ENCODE data around the gene LRFN5. TPM values are rescaled to one million over a fixed set of nuclear protein-coding genes. Genes with fewer than 3 reads are reported as not detected.

Gene LRFN5
- total and polyA plus RNA-seq, 2 experiments from 2014 or later = 1.9 to 6.8 TPM

DNA sequence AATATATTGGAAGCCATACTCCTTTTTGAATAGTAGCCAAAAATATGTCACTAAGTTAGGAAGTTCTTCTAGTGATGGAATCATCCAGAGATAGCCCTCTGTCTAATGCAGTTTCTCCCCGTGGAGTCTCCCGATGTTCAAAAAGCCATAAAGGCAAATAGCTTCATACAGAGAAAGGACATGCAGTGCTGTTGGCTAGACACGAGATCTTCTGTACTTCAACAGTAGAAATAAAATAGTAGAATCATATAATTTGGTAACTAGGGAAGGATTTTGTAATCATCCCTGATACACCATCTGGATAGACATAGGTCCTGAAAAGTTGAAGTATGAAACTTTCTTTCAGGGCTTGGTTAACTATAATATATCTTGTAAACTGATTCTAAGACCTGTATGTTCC, 27.6 kb downstream of the LRFN5 start (continued):
- TF ChIP-seq EZH2 (IDR thresholded peaks at IDR 0.05; ENCODE audit: low read depth, unreplicated experiment) (no peak), STAT1 (IDR thresholded peaks at IDR 0.05; ENCODE audit: unreplicated experiment) (no peak), POLR2AphosphoS5 (IDR thresholded peaks at IDR 0.05; ENCODE audit: low read depth) (no peak), ZNF114 (CRISPR knock-in tag; IDR thresholded peaks at IDR 0.05) (no peak), NANOG (IDR thresholded peaks at IDR 0.05; ENCODE audit: borderline replicate concordance) (no peak)
- TF ChIP-seq, protein P1, sequence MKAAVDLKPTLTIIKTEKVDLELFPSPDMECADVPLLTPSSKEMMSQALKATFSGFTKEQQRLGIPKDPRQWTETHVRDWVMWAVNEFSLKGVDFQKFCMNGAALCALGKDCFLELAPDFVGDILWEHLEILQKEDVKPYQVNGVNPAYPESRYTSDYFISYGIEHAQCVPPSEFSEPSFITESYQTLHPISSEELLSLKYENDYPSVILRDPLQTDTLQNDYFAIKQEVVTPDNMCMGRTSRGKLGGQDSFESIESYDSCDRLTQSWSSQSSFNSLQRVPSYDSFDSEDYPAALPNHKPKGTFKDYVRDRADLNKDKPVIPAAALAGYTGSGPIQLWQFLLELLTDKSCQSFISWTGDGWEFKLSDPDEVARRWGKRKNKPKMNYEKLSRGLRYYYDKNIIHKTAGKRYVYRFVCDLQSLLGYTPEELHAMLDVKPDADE (IDR thresholded peaks at IDR 0.05) = no peak

DNA sequence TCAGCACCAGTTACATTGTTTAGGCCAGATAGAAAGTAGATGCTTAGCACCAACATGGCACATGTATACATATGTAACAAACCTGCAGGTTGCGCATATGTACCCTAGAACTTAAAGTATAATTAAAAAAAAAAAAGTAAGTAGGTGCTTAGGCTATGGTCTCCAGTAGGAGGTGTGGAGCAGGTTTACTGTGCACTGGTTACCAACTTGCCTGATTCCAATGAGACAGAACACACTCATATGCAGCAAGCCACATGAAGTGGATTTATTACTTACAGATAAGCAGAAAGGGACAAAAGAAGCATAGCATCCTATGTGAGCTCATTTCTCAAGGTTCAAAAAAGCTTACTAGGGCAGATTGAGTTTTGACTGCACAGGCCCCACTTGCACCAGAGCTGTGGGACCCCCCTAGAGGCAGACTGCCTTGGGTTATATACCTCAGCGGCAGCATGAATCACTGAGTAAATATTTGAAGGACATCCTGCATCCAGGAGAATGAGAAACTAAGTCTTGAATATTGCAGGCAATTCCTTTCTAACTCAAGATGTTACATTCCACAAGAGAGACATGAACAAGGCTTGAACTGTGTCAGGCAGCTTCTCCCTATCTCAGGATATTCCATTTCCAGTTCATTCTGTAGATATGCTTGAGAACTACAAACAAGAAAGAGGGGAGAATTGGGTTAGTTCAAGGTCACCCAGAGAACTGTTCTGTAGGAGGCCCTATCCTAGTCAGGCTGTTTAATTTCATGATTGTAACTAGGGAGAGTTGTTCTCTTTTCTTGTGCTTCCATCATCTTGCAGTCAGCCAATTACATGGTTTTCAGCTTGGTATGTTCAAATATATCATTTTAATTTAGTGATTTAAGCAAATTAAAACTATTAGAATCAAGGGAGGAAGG, 30.1 kb downstream of the LRFN5 start:
- Histone ChIP-seq H3K79me2 (replicated peaks; ENCODE audit: insufficient read depth) (no peaks in the 10 kb centered on the region; the same call in 1 of the 2 replicates), H3K27me3 (ENCODE audit: insufficient read depth) (no peaks in the 10 kb centered on the region), H3K4me2 (no peak overlapping the region), H4K20me1 (replicated peaks; ENCODE audit: insufficient read depth) (no peaks in the 10 kb centered on the region), H3K4me1 (ENCODE audit: insufficient read depth) (peaks cover 2% of the 10 kb centered on the region), H3K36me3 (ENCODE audit: insufficient read depth) (no peaks in the 10 kb centered on the region), H3K27ac (ENCODE audit: low read depth) (no peak overlapping the region), H3K9me2 (ENCODE audit: insufficient read depth) (no peaks in the 10 kb centered on the region), H3F3A (replicated peaks; ENCODE audit: low read depth) (no peaks in the 10 kb centered on the region), H3K4me3 (no peak overlapping the region), H2AFZ (no peak overlapping the region)
- ATAC-seq (peak; percentile 40; the same call in 1 of the 3 replicates), DNase-seq (ENCODE audit: low spot score) (peak; percentile 11)
- Mint-ChIP-seq H3K36me3 (ENCODE audit: low read depth) (no peaks in the 10 kb centered on the region), H3K9me3 (no peaks in the 10 kb centered on the region), H3K27me3 (ENCODE audit: insufficient read depth, low read depth, poor library complexity) (no peaks in the 10 kb centered on the region), H3K4me3 (no peak overlapping the region), H3K4me1 (no peaks in the 10 kb centered on the region), H3K27ac (no peak overlapping the region)
- TF ChIP-seq CREB1 (CRISPR knock-in tag; IDR thresholded peaks at IDR 0.05; ENCODE audit: low read depth) = no peak
- no peak for TF ChIP-seq JUNB (IDR thresholded peaks at IDR 0.05; ENCODE audit: unreplicated experiment)
- no peak for TF ChIP-seq POLR2AphosphoS5 (IDR thresholded peaks at IDR 0.05; ENCODE audit: low read depth)
- TF ChIP-seq ZNF114 (CRISPR knock-in tag; IDR thresholded peaks at IDR 0.05) = no peak
- TF ChIP-seq, protein P2, sequence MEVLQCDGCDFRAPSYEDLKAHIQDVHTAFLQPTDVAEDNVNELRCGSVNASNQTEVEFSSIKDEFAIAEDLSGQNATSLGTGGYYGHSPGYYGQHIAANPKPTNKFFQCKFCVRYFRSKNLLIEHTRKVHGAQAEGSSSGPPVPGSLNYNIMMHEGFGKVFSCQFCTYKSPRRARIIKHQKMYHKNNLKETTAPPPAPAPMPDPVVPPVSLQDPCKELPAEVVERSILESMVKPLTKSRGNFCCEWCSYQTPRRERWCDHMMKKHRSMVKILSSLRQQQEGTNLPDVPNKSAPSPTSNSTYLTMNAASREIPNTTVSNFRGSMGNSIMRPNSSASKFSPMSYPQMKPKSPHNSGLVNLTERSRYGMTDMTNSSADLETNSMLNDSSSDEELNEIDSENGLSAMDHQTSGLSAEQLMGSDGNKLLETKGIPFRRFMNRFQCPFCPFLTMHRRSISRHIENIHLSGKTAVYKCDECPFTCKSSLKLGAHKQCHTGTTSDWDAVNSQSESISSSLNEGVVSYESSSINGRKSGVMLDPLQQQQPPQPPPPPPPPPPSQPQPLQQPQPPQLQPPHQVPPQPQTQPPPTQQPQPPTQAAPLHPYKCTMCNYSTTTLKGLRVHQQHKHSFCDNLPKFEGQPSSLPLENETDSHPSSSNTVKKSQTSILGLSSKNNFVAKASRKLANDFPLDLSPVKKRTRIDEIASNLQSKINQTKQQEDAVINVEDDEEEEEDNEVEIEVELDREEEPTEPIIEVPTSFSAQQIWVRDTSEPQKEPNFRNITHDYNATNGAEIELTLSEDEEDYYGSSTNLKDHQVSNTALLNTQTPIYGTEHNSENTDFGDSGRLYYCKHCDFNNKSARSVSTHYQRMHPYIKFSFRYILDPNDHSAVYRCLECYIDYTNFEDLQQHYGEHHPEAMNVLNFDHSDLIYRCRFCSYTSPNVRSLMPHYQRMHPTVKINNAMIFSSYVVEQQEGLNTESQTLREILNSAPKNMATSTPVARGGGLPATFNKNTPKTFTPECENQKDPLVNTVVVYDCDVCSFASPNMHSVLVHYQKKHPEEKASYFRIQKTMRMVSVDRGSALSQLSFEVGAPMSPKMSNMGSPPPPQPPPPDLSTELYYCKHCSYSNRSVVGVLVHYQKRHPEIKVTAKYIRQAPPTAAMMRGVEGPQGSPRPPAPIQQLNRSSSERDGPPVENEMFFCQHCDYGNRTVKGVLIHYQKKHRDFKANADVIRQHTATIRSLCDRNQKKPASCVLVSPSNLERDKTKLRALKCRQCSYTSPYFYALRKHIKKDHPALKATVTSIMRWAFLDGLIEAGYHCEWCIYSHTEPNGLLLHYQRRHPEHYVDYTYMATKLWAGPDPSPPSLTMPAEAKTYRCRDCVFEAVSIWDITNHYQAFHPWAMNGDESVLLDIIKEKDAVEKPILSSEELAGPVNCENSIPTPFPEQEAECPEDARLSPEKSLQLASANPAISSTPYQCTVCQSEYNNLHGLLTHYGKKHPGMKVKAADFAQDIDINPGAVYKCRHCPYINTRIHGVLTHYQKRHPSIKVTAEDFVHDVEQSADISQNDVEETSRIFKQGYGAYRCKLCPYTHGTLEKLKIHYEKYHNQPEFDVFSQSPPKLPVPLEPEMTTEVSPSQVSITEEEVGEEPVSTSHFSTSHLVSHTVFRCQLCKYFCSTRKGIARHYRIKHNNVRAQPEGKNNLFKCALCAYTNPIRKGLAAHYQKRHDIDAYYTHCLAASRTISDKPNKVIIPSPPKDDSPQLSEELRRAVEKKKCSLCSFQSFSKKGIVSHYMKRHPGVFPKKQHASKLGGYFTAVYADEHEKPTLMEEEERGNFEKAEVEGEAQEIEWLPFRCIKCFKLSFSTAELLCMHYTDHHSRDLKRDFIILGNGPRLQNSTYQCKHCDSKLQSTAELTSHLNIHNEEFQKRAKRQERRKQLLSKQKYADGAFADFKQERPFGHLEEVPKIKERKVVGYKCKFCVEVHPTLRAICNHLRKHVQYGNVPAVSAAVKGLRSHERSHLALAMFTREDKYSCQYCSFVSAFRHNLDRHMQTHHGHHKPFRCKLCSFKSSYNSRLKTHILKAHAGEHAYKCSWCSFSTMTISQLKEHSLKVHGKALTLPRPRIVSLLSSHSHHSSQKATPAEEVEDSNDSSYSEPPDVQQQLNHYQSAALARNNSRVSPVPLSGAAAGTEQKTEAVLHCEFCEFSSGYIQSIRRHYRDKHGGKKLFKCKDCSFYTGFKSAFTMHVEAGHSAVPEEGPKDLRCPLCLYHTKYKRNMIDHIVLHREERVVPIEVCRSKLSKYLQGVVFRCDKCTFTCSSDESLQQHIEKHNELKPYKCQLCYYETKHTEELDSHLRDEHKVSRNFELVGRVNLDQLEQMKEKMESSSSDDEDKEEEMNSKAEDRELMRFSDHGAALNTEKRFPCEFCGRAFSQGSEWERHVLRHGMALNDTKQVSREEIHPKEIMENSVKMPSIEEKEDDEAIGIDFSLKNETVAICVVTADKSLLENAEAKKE (CRISPR knock-in tag; IDR thresholded peaks at IDR 0.05) = no peak
- TF ChIP-seq STAT1 (IDR thresholded peaks at IDR 0.05; ENCODE audit: unreplicated experiment) = no peak
- TF ChIP-seq, protein P1 (IDR thresholded peaks at IDR 0.05) = no peak
- TF ChIP-seq, protein P3, sequence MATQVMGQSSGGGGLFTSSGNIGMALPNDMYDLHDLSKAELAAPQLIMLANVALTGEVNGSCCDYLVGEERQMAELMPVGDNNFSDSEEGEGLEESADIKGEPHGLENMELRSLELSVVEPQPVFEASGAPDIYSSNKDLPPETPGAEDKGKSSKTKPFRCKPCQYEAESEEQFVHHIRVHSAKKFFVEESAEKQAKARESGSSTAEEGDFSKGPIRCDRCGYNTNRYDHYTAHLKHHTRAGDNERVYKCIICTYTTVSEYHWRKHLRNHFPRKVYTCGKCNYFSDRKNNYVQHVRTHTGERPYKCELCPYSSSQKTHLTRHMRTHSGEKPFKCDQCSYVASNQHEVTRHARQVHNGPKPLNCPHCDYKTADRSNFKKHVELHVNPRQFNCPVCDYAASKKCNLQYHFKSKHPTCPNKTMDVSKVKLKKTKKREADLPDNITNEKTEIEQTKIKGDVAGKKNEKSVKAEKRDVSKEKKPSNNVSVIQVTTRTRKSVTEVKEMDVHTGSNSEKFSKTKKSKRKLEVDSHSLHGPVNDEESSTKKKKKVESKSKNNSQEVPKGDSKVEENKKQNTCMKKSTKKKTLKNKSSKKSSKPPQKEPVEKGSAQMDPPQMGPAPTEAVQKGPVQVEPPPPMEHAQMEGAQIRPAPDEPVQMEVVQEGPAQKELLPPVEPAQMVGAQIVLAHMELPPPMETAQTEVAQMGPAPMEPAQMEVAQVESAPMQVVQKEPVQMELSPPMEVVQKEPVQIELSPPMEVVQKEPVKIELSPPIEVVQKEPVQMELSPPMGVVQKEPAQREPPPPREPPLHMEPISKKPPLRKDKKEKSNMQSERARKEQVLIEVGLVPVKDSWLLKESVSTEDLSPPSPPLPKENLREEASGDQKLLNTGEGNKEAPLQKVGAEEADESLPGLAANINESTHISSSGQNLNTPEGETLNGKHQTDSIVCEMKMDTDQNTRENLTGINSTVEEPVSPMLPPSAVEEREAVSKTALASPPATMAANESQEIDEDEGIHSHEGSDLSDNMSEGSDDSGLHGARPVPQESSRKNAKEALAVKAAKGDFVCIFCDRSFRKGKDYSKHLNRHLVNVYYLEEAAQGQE (IDR thresholded peaks at IDR 0.05; ENCODE audit: unreplicated experiment) = no peak
- TF ChIP-seq ZNF331 (CRISPR knock-in tag; IDR thresholded peaks at IDR 0.05; ENCODE audit: low read depth) = no peak
- TF ChIP-seq EZH2phosphoT487 (IDR thresholded peaks at IDR 0.05; ENCODE audit: unreplicated experiment) = no peak

Measured in GM23338 (cell line).